ACC112 (cell line): ENCODE results near the gene FIS1.
"Not testable (repeated sequence)": the region's sequence is repeated elsewhere in the genome, so short reads cannot be mapped to it uniquely, and the experiment has no call there.

ENCODE experiments used
- H2AFZ ChIP-seq: fragments of 200-600 bp; sonication (generic); one replicate; pipeline ENCODE4 v1.6.0; 2017; ENCODE audit warnings: antibody characterized with exemption, low read length; ENCODE audit not compliant: unreplicated experiment
- H3K27ac ChIP-seq: fragments of 200-600 bp; sonication (generic); 2 replicates; pipeline ENCODE4 v1.5.1; 2014; ENCODE audit warnings: low read depth, mild to moderate bottlenecking, antibody characterized with exemption, low read length, moderate library complexity
- H3K27me3 ChIP-seq: fragments of 200-600 bp; sonication (generic); 2 replicates; pipeline ENCODE4 v1.6.1; 2014; ENCODE audit warnings: mild to moderate bottlenecking, antibody characterized with exemption, low read length, moderate library complexity, mixed read lengths; ENCODE audit not compliant: insufficient read depth
- H3K36me3 ChIP-seq: fragments of 200-600 bp; sonication (generic); 2 replicates; pipeline ENCODE4 v1.6.1; 2016; ENCODE audit warnings: mild to moderate bottlenecking, antibody characterized with exemption, low read length, moderate library complexity, mixed read lengths; ENCODE audit not compliant: insufficient read depth
- H3K4me1 ChIP-seq: fragments of 200-600 bp; sonication (generic); one replicate; pipeline ENCODE4 v1.6.1; 2016; ENCODE audit warnings: low read length, mixed read lengths; ENCODE audit not compliant: insufficient read depth, unreplicated experiment, control insufficient read depth
- H3K4me3 ChIP-seq: fragments of 200-600 bp; sonication (generic); 2 replicates; pipeline ENCODE4 v1.5.1; 2014; ENCODE audit warnings: mild to moderate bottlenecking, low read depth, low read length
- H3K79me2 ChIP-seq: fragments of 200-600 bp; sonication (generic); one replicate; pipeline ENCODE4 v1.6.0; 2016; ENCODE audit warnings: low read length; ENCODE audit not compliant: control insufficient read depth, unreplicated experiment, insufficient read depth

The FIS1 gene

GRCh38 chr7:101201695-101202602, 42.9 kb downstream of the FIS1 start:
- no peak overlapping the region for H3K27ac ChIP-seq
- peaks cover 28% of the 10 kb centered on the region for H3K27me3 ChIP-seq
- H3K4me3 ChIP-seq, result peak overlapping the region; percentile 70; the same call in 1 of the 2 replicates
- no peaks in the 10 kb centered on the region for H3K36me3 ChIP-seq
- peaks cover 6% of the 10 kb centered on the region for H3K4me1 ChIP-seq
- H3K79me2 ChIP-seq, result no peaks in the 10 kb centered on the region
- no peak overlapping the region for H2AFZ ChIP-seq

- Histone ChIP-seq H3K79me2 (no peaks in the 10 kb centered on the region), H3K27ac (no peak within 1 kb of the TSS), H2AFZ (no peak within 1 kb of the TSS), H3K4me1 (peaks cover 6% of the 10 kb centered on the region), H3K4me3 (peak within 1 kb of the TSS; percentile 70; the same call in 1 of the 2 replicates), H3K27me3 (peaks cover 28% of the 10 kb centered on the region), H3K36me3 (no peaks in the 10 kb centered on the region)
Measured at GRCh38 chr7:101200862-101201599, 43.9 kb downstream of the FIS1 start, which contains the start of gene MOGAT3. Gene MOGAT3, minus strand, starts transcription at chr7:101201036. Its CDS starts 182 bp downstream, at chr7:101200854.

GRCh38 chr7:101200504-101200861, 44.4 kb downstream of the FIS1 start:
- Histone ChIP-seq H3K27ac (no peak overlapping the region), H2AFZ (no peak overlapping the region), H3K79me2 (no peaks in the 10 kb centered on the region), H3K36me3 (no peaks in the 10 kb centered on the region), H3K27me3 (peaks cover 28% of the 10 kb centered on the region), H3K4me3 (no peak overlapping the region), H3K4me1 (peaks cover 6% of the 10 kb centered on the region)

- H3K36me3 ChIP-seq, H3K27ac ChIP-seq, H3K4me3 ChIP-seq, H3K79me2 ChIP-seq, H2AFZ ChIP-seq, H3K4me1 ChIP-seq: not testable (repeated sequence)
- peaks cover 28% of the 10 kb centered on the region for H3K27me3 ChIP-seq
Measured at GRCh38 chr7:101199522-101199921, 45.4 kb downstream of the FIS1 start.

- no peaks in the 10 kb centered on the region for H3K79me2 ChIP-seq
- no peak overlapping the region for H3K4me3 ChIP-seq
- H2AFZ ChIP-seq, result no peak overlapping the region
- no peaks in the 10 kb centered on the region for H3K36me3 ChIP-seq
- H3K27ac ChIP-seq, result no peak overlapping the region
- H3K27me3 ChIP-seq, result peaks cover 28% of the 10 kb centered on the region
- peaks cover 6% of the 10 kb centered on the region for H3K4me1 ChIP-seq
Measured at GRCh38 chr7:101198476-101198875, 46.4 kb downstream of the FIS1 start.

- H3K4me3 ChIP-seq, result no peak overlapping the region
- H3K79me2 ChIP-seq, result no peaks in the 10 kb centered on the region
- no peak overlapping the region for H2AFZ ChIP-seq
- peaks cover 28% of the 10 kb centered on the region for H3K27me3 ChIP-seq
- peaks cover 6% of the 10 kb centered on the region for H3K4me1 ChIP-seq
- no peak overlapping the region for H3K27ac ChIP-seq
- no peaks in the 10 kb centered on the region for H3K36me3 ChIP-seq
Measured at GRCh38 chr7:101197991-101198390, 46.9 kb downstream of the FIS1 start.

GRCh38 chr7:101195884-101196283, 49.0 kb downstream of the FIS1 start:
- Histone ChIP-seq H3K4me3 (no peak overlapping the region), H3K36me3 (no peaks in the 10 kb centered on the region), H3K27me3 (peaks cover 10% of the 10 kb centered on the region), H3K27ac (no peak overlapping the region), H2AFZ (no peak overlapping the region), H3K79me2 (no peaks in the 10 kb centered on the region), H3K4me1 (no peaks in the 10 kb centered on the region)
